GM19239 (cell line): Measurements from ENCODE around the gene SLC29A2.
A peak's percentile ranks its signal among the peaks of the same experiment; 100 is the strongest.

Experiments used
- DNase-seq: peaks from one replicate; pipeline ENCODE4 v3.0.0; 2011; ENCODE audit warnings: low spot score; ENCODE audit not compliant: insufficient read length
- FAIRE-seq: peaks from 2 replicates; lab custom pipeline; 2011; peaks lifted over from hg19 to GRCh38; lab: Jason Lieb, UNC

SLC29A2 gene, protein sequence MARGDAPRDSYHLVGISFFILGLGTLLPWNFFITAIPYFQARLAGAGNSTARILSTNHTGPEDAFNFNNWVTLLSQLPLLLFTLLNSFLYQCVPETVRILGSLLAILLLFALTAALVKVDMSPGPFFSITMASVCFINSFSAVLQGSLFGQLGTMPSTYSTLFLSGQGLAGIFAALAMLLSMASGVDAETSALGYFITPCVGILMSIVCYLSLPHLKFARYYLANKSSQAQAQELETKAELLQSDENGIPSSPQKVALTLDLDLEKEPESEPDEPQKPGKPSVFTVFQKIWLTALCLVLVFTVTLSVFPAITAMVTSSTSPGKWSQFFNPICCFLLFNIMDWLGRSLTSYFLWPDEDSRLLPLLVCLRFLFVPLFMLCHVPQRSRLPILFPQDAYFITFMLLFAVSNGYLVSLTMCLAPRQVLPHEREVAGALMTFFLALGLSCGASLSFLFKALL

DNA sequence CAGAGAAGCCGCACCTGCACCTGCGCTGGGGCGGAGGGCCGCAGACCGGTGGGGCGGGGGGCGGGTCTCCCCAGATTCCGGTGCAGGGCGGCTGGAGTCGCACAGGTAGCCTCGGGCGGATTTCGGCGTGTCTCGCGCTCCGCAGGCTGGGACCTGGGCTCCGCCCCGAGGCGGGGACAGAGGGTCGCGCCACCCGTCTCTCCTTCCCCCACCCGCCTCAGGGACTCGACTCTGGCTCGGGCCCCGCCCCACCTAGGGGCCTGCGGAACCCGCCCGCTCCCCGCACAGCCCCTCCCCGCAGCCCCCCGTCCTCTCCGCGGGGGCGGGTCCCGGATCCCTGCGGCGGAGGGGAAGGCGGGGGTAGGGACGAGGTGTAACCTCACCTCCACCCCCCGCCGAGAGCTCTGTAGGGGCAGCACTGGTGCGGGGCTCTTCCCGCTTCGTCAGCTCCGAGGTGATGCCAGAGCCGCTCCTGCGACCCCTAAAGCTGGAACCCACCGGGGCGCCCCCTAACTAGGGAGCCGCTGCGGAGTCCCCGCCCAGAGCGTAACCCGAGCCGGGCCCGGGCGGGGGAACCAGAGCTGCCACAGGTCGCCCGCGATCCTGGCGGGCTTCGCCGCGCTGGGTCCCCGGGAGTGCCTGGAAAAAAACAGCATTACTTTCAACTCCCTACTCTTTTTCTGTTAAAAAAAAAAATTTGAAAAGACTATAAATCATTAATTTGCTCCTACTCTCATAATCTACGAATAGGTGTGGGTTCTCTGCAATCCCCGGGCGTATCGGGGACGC, at the start of gene SLC29A2:
Gene SLC29A2 (minus strand): TSS at position 134 of the 789 bp plus-strand sequence. CDS start 169 bp downstream, outside the sequence.
- no peak for FAIRE-seq
- DNase-seq: peak; percentile 54

DNA sequence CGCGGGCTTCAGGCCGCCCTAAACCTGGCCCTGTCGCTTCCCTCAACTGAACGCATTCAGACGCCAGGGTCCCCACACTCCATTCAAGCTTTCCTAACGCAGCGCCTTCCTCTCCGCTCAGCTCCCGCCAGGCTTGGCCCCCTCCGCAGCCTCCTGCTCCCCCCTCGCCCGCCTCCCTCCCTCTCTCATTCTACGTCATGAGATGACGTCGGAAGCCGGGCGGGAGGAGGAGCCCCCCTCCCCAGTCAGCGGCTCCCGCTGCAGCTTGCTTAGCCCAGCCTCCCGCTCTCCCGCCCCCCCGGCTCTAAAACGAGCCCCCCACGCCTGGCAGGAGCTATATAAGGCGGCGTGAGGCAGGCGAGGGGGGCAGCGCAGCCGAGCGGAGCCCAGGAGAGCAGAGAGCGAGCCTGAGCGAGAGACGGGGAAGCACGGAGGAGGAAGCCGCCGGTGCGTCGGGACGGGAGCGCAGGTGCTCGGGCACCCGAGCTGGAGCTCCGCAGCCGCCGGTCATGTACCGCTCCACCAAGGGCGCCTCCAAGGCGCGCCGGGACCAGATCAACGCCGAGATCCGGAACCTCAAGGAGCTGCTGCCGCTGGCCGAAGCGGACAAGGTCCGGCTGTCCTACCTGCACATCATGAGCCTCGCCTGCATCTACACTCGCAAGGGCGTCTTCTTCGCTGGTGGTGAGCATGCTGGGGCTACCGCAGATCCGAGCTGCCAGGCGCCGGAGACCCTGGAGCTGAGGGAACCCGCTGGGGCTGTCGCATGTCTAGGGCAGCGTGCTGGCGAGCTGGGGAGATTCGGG, 49.3 kb upstream of the SLC29A2 start, which contains the start of gene NPAS4:
Gene NPAS4 (plus strand): TSS at position 365 of the 806 bp plus-strand sequence. CDS start 145 bp downstream, at position 510.
- DNase-seq (no peak), FAIRE-seq (no peak)

- FAIRE-seq (no peak), DNase-seq (no peak)
Observed at GRCh38 chr11:66419825-66420224, 48.3 kb upstream of the SLC29A2 start.

GRCh38 chr11:66418986-66419308, 47.4 kb upstream of the SLC29A2 start:
- no peak for FAIRE-seq
- no peak for DNase-seq

DNA sequence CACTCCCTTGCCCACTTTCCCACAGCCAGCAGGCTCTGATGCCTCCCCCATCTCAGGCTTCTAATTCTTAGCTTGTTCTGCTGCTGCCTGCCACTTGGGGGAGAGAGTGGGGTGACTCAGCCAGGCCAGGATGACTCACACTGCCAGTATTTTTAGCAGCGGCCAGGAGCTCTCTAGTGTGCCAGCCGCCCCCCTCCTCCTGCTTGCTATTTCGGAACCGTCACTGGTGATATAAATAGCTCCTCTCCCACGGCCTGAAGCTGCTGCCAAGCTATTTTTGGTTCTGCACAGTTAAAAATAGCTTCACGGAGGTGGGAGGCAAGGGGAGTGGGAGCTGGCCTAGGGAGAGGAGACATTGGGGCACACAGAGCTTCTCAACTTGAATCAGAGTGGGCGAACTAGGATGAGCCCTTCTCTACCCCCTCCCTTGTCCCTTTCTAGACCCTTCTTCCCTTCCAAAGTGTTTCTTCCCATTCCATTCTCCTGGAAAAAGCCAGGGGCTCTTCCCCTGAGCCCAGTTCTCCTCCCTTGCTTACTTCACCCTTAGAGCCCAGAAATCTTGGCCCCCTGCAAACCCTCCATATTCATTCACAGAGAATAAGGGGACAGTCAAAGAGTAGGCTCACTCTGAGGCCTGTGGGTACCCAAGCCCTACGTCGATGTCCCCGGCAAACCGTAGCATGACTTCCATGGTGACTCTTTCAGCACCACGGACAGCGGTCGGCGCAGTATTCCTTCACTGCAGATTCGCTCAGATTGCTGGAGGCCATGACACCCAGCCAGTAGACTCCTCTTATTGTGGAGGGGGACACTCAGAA, 46.8 kb upstream of the SLC29A2 start:
- FAIRE-seq: no peak
- no peak for DNase-seq

DNA sequence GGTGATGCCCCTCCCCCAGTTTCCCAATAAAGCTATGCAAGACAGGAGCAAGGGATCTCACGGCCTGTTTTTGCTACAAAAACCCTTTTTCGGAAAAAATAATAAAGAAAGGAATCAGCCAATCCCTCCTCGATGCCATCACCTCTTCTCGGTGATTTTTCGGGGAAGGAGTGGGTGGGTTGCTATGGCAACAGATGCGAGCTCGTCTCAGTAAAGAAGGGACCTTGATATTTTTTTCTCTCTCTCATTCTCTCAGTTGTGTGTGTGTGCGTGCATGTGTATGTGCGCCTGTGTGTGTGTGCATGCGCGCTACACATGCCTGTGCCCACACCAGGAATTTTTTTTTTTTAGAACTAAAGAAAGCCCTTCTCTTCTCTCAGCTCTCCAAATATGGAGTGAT, 45.4 kb upstream of the SLC29A2 start:
- no peak for FAIRE-seq
- no peak for DNase-seq

- DNase-seq: no peak
- no peak for FAIRE-seq
Observed at GRCh38 chr11:66415423-66415822, 43.9 kb upstream of the SLC29A2 start.

GRCh38 chr11:66414120-66414934, 42.8 kb upstream of the SLC29A2 start:
- no peak for FAIRE-seq

GRCh38 chr11:66413167-66413566, 41.6 kb upstream of the SLC29A2 start:
- no peak for DNase-seq
- no peak for FAIRE-seq

More at GRCh38 chr11:66414120-66414934, 42.8 kb upstream of the SLC29A2 start:
- DNase-seq: no peak

- FAIRE-seq (no peak), DNase-seq (no peak)
Observed at GRCh38 chr11:66412110-66412509, 40.5 kb upstream of the SLC29A2 start.

GRCh38 chr11:66411323-66411722, 39.8 kb upstream of the SLC29A2 start:
- FAIRE-seq: no peak
- no peak for DNase-seq

GRCh38 chr11:66410191-66410590, 38.6 kb upstream of the SLC29A2 start:
- FAIRE-seq (no peak), DNase-seq (no peak)

GRCh38 chr11:66409226-66409625, 37.7 kb upstream of the SLC29A2 start:
- FAIRE-seq: no peak
- no peak for DNase-seq

GRCh38 chr11:66408488-66409214, 37.1 kb upstream of the SLC29A2 start:
- FAIRE-seq: peak; percentile 98
- DNase-seq: peak; percentile 97

- DNase-seq (no peak), FAIRE-seq (no peak)
Observed at GRCh38 chr11:66407651-66408050, 36.1 kb upstream of the SLC29A2 start.

DNA sequence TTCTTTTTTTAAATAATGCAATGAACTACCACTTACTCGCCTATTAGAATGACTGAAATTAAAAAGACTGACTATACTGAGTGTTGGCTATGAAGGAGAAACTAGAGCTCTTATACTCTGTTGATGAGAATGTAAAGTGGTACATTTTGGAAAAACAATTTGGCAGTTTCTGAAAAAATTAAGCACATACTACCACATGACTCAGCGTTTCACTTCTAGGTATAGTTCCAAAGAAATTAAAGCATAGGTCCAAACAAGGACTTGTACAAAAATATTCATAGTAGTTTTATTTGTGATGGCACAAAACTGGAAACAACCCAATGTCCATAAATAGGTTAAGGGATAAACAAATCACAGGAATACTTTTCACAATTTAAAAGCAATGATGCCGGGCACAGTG, 22.4 kb upstream of the SLC29A2 start:
- DNase-seq: no peak
- no peak for FAIRE-seq

- FAIRE-seq: no peak
- DNase-seq: no peak
Observed at GRCh38 chr11:66391322-66391721, 19.8 kb upstream of the SLC29A2 start.

GRCh38 chr11:66388780-66389386, 17.3 kb upstream of the SLC29A2 start:
- no peak for DNase-seq
- peak; percentile 37 for FAIRE-seq
